HuH-7.5 (cell line): ENCODE data around the gene BCAN.
A peak's percentile ranks its signal among the peaks of the same experiment; 100 is the strongest.

Experiments used
- DNase-seq: peaks from one replicate; pipeline ENCODE4 v3.0.0; 2011; ENCODE audit warnings: low spot score

Gene BCAN

DNA sequence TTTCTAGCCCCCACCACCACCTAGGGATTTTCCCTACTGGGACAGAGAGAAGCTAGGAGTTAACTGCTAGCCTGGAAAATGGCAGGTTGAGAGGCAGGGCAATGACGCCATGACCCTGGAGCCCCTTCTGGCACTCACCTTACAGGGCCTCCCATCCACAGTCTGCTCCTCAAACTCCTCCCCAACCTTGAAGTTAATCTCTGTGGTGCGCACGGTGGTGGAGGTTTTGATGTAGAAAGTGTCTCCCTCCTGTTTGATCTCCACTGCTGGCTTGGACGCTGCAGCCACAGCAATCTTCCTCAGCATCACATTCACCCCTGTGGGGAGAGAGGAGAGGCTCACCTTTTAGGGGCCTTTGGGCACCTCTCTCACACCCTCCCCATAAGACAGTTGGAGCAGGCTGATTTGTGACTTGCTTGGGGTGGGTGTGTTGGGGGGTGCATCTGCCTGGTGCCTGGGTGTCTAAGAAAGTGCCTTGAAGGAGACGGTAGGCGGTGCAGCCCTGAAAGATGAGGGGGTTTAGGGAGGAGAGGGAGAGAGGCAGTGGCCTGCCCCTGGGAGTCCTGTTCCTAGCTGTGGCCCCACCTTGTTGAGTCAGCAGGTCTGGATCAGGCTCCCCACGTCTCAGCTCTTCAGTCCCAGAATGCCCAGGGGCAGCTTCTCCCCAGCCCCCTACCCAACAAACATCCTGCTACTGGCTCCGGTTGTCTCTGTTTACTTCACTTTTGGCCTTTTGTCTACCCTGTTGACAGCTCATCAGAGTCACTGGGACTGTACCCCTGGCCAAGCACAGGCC is 59.0 kb downstream of the BCAN start:
- no peak for DNase-seq

GRCh38 chr1:156703336-156703735 is 61.4 kb downstream of the BCAN start:
- no peak for DNase-seq

DNA sequence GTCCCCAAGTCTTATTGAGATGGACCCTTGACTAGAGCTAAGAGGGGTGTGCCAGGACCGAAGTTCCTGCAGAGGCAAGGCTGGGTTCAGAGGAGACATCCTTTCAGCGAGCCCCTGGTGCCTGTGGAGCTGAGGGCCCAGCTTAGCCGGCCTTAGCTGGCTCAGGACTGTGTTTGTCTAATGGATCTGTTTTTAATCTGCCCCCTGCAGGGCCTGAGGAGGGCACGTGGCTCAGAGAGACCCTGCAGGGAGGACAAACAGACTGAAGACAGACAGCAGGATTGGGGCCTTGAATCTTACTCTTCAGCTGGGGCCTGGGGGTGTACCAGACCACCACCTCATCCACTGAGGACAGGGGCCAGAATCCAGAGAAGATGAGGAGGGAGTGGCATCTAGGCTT is 61.8 kb downstream of the BCAN start:
- no peak for DNase-seq

DNA sequence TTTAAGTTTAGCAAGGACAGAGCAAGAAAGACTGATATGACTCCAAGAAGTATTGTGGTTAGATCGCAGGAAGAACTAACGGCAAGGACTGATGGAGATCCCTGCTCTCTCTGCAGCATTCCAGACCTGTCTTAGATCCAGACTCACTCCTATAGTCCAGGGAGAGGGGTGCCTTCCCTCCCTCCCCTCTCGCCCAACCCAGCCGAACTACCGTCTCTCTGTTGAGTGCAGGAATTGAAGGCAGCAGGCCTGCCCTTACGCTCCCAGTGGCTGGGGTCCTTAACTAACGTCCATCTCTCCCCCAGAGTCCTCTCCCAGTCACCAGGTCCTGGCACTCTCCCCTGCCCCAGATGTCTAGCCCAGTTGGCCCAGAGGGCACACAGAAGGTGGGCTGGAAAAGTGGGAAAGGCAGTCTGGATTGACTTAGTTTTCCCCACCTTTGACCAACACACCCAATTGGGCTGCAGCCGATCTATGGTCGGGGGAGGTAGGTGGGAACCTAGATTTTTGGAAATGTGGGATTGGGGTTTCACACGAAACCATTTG is 62.3 kb downstream of the BCAN start:
- DNase-seq = no peak

GRCh38 chr1:156704930-156705320 is 63.0 kb downstream of the BCAN start:
- no peak for DNase-seq

GRCh38 chr1:156705321-156705917 is 63.5 kb downstream of the BCAN start, which contains the start of gene CRABP2:
CRABP2 (minus strand) TSS chr1:156705583; CDS start chr1:156705446, 137 bp downstream.
- DNase-seq = peak; percentile 39

DNA sequence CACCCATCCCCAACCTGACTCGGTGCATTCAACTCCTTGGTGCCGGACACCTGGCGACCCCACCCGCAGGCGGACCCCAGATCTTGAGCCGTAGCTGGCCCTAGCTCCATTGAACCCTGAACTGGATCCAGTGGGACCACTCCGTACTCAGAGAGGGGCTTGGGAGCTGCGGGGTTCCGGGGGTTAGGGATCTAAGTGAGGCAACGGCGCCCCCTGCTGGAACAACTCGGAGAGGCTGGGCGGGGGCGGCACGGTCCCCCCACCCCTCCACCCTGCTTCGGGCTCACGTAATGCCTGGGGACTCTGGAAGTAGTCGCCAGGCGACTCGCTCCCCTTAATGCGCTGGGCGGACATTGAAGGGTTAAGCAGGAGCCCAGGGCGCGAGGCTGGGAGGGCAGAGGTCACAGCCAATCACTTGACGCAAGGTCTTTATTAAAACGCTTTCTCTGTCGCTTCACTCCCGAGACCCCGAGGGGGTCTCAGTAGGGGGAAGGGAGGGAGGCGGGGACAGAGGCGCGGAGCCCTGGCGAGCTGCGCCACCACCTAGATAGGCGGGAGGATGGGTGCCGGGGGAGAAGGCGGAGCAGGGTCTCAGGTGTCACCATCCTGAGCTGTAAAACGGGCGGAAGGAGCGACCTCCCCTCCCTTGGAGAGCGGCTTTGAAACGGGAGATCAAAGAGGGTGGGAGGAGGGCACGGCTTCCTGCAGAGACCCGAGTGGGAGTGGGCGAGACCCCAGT is 64.2 kb downstream of the BCAN start:
- DNase-seq = peak; percentile 80

DNA sequence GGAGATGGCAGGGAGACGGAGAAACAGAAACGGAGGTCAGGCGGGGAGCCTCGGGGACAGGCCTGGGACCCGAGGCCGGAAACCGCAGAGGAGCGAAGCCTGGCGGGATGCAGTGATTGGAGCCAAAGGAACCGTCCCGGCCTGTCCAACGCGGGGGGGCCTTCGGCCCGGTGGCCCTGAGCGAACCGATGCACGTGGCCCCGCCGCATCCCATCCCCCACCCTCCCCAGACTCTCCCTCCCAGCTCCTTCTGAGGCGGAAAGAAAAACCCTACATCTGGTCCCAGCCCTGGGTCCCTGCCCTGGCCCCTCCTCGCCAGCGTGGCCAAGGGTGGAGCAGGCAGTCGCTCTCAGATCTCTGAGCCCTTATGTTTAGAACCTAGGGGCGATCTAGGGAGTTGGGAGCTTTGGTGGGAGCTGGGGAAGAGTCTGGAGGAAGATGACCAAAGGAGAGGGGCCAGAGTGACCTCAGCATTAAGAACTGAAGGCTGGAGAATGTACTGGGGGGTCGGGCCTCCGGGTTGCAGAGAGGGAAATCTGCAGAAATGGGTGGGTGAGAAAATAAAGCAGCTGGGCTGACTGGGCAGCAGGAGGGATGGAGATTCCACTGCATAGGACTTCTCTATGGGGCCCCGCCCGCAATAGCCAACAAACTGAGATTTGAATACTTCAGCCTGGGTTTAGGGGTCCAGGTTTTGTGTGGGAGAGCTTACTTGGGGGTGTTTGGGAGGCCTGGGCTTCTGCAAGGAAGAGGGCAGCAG is 64.9 kb downstream of the BCAN start:
- DNase-seq = no peak

GRCh38 chr1:156707417-156708217 is 65.7 kb downstream of the BCAN start:
- no peak for DNase-seq

DNA sequence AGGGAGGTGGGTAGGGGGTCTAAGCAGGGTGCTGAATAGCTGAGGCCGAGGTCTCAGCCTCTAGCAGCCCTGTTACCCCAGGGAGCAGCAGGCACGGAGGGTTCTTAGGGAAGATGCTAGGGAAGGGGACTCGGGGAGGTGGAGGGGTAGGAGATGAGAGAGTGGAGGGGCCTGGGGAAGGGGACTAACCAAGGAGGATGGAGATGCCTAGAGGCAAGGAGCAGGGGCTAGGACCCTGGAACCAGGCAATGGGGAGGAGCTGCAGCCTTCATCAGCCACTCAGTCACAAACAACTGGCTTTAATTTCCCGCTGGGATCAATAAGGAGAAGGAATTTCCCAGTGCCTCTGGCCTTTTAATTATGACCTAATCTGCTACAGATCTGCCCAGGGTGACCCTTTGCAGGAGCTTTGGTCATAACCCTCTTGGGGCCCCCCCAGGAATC is 66.3 kb downstream of the BCAN start:
- DNase-seq = no peak

- no peak for DNase-seq
These were observed 67.1 kb downstream of the BCAN start for GRCh38 chr1:156709031-156709430.
